Fibroblast of pulmonary artery (primary cell): ENCODE results near the gene ACOX3.
"Not testable (repeated sequence)": the region's sequence is repeated elsewhere in the genome, so short reads cannot be mapped to it uniquely, and the experiment has no call there.

Source experiments
- DNase-seq: peaks from one replicate; pipeline ENCODE4 v3.0.0-alpha.2; 2010; ENCODE audit warnings: low read depth
- H3K4me3 ChIP-seq: replicated peaks from 2 replicates; pipeline ENCODE4 v1.5.1; 2011; ENCODE audit warnings: low read depth, mild to moderate bottlenecking, control low read depth, low read length, moderate library complexity
- TF ChIP-seq, protein P1 (sequence below): IDR thresholded peaks from 2 replicates; pipeline ENCODE4 v1.5.1; 2011; ENCODE audit warnings: mild to moderate bottlenecking, control low read depth, low read length, inconsistent platforms; ENCODE audit errors: missing control alignments

ACOX3 gene

DNA sequence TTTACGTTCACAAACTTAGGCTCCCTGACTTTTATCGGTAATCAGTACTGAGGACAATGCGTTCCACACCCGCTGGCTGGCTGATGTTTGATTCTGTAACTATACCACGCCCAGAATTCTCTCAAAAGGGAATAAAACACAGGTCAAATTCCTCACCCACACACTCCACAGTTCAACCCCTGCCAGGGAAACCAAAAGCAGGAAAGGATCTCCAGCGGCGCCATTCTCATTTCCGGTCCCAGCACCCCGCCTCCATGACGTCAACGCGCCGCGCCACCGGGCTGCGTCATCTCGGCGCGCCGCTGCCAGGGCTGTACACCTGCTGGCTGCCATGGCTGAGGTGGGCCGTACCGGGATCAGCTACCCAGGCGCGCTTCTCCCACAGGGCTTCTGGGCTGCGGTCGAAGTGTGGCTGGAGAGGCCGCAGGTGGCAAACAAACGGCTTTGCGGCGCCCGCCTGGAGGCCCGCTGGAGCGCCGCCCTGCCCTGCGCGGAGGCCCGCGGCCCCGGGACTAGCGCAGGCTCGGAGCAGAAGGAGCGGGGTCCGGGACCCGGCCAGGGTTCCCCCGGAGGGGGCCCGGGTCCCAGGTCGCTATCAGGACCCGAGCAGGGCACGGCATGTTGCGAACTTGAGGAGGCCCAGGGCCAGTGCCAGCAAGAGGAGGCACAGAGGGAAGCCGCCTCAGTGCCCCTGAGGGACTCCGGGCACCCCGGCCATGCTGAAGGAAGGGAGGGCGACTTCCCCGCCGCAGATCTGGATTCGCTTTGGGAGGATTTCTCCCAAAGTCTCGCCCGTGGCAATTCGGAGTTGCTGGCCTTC, at the start of gene ACOX3, which contains the start of gene TRMT44:
TSS of gene ACOX3 (minus strand) at position 232 of the 820 bp plus-strand sequence. CDS start 24,202 bp downstream, outside the sequence.
TSS of gene TRMT44 (plus strand) at position 286 of the 820 bp plus-strand sequence. CDS start at position 332, 46 bp downstream.
- TF ChIP-seq, protein P1, sequence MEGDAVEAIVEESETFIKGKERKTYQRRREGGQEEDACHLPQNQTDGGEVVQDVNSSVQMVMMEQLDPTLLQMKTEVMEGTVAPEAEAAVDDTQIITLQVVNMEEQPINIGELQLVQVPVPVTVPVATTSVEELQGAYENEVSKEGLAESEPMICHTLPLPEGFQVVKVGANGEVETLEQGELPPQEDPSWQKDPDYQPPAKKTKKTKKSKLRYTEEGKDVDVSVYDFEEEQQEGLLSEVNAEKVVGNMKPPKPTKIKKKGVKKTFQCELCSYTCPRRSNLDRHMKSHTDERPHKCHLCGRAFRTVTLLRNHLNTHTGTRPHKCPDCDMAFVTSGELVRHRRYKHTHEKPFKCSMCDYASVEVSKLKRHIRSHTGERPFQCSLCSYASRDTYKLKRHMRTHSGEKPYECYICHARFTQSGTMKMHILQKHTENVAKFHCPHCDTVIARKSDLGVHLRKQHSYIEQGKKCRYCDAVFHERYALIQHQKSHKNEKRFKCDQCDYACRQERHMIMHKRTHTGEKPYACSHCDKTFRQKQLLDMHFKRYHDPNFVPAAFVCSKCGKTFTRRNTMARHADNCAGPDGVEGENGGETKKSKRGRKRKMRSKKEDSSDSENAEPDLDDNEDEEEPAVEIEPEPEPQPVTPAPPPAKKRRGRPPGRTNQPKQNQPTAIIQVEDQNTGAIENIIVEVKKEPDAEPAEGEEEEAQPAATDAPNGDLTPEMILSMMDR, result no peak
- H3K4me3 ChIP-seq, result peak within 1 kb of the TSS; percentile 96
- DNase-seq, result peak; percentile 94

DNA sequence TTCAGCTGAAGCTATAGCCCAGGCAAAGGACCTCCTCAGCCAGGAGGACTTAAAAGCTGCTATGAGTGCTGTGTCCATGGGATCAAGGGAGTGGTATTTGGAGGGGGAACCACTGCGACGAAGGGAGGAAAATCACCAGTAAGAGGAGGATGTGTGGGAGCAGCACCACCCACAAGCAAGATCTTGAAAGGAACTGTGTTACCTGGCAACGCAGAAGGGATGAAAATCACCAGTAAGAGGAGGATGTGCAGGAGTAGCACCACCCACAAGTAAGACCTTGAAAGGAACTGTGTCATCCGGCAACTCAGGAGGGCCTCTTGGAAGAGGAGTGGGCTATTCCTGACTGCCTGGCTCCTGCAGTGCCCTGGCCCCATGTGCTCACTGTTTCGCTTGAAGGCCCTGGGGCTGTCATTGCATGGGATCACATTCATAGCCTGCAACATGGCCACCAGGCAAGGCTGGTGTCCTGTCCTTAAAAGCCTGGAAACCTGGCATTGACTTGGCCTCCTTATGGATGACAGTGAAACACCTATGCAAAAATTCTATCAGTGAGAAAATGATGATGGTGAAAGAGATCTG, 48.4 kb upstream of the ACOX3 start:
- TF ChIP-seq, protein P1, result no peak
- DNase-seq, result no peak

DNA sequence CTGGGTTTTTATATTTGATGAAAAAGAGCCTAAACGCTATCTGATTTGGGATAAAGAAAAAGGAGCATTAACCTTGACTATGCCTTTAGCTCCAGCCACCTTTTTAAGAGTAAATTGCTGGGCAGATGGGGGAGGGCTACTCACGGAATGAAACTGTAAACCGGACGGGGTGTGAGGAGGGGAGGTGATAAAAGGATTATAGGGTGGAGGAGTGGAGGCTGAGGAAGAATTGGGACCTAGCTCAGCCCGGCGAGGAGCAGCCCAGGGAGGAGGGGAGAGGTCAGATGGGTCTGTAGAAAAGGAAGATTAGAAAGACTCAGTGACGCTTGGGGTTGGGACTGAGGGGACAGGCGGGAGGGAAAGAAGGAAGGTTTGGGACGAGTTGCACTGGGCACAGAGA, 46.1 kb upstream of the ACOX3 start:
- not testable (repeated sequence) for H3K4me3 ChIP-seq, DNase-seq

More for the DNA sequence above, 48.4 kb upstream of the ACOX3 start:
- H3K4me3 ChIP-seq, result no peak overlapping the region

DNA sequence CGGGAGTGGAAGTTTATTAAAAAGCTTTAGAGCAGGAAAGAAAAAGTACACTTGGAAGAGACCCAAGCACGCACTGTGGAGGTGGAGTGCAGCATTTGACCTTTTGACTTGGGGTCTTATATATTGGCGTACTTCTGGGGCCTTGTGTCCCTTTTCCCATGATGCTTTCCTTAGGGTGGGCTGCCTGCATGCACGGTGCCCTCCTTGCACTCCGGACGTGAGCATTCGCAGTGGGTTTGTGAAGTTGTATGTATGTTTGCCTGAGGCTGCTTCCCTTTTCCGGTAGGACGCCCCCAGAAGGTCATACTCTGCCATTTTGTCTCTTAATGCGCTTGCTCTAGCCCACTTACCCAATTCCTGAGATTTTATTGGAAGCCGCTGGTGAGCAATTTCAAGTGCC, 39.7 kb upstream of the ACOX3 start:
- H3K4me3 ChIP-seq, result no peak overlapping the region
- TF ChIP-seq, protein P1, result no peak
- no peak for DNase-seq

DNA sequence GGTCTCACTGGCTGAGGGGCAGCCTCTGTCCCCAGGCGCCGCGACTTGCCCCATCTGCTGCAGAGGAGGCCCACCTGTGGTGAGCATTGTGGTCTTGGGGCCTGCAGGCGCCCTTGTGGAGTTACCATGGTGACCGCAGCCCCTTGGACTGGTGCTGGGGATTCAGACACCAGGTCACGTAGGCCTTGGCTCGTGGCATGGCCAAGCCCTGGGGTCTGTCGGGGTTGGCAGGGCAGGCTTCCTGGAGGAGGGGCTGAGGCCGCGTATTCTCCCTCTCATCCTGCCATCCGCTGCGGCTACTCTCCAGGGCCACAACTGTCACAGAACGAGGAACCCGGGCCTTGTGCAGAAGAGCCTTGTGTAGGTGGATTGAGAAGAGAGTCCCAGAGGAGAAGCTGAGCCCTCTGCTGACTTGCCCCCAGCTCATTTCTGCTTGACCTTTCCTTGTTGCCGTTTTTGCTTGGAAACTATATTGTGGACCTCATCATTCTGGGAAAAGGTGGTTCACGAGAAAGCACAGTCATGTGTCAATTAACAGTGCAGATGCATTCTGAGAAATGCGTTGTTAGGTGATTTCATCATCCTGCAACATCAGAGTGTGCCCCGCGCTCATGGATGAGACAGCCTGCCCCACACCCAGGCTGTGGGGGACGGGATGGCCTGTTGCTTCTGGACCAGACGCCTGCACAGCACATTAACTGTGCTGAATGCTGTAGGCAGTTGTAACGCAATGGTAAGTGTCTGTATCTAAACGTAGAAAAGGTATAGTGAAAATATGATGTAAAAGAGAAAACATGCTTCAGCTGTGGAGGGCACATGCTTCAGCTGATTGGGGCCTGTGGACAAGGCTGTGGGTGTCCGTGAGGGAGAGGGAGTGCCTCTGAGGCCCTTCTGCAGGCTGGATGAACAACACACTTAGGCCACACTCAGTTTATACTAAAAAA, 38.5 kb upstream of the ACOX3 start:
- no peak overlapping the region for H3K4me3 ChIP-seq
- TF ChIP-seq, protein P1, result no peak
- peak; percentile 9 for DNase-seq

DNA sequence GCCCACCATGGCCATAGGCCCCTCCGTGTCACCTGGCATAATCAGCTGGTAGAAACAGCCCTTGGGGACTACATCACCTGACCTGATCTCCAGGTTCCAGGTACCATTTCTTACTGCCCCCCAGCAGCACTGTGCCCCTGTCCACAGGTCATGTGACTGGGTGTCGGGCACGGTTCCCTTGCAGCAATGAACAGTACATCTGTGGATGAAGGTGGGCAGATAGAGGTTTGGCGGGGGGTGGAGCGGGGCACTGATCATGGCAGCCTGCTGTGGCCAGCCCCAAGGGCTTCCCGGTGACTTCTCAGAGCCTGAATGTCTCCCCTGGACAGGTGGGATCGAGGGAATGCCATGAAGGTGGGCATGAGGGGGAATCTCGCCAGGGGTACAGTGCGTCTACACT, 37.8 kb upstream of the ACOX3 start:
- no peak overlapping the region for H3K4me3 ChIP-seq
- TF ChIP-seq, protein P1, result no peak
- DNase-seq, result no peak

DNA sequence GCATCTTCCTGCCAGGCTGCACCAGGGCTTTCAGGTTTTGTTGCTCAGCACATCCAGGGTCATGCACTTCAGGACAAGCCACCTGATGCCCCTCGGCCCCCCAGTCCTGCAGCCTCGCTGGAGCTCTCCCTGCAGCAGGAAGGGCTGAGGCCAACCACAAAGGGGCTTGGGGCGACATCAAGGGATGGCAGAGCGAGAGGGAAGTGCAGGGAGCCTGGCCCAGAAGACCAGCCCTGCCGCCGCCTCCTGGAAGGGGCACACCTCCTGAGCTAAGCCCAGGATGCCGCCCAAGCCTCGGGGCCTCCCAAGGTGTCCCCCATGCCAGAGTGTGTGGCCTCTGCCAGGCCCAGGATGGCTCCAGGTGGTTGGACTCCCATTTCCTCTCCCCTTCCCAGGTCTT, 37.2 kb upstream of the ACOX3 start:
- no peak for DNase-seq
- no peak overlapping the region for H3K4me3 ChIP-seq
- TF ChIP-seq, protein P1, result no peak
